Measurements from ENCODE around the gene FAM32A.

GRCh38 chr19:16166417-16166816, 18.8 kb upstream of the FAM32A start:
- TF ChIP-seq, protein P1, sequence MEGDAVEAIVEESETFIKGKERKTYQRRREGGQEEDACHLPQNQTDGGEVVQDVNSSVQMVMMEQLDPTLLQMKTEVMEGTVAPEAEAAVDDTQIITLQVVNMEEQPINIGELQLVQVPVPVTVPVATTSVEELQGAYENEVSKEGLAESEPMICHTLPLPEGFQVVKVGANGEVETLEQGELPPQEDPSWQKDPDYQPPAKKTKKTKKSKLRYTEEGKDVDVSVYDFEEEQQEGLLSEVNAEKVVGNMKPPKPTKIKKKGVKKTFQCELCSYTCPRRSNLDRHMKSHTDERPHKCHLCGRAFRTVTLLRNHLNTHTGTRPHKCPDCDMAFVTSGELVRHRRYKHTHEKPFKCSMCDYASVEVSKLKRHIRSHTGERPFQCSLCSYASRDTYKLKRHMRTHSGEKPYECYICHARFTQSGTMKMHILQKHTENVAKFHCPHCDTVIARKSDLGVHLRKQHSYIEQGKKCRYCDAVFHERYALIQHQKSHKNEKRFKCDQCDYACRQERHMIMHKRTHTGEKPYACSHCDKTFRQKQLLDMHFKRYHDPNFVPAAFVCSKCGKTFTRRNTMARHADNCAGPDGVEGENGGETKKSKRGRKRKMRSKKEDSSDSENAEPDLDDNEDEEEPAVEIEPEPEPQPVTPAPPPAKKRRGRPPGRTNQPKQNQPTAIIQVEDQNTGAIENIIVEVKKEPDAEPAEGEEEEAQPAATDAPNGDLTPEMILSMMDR (IDR thresholded peaks at IDR 0.05) = no peak
- TF ChIP-seq POLR2A (IDR thresholded peaks at IDR 0.05) (no peak), EP300 (IDR thresholded peaks at IDR 0.05) (no peak)

Measured in tibial nerve (tissue), 4 donors.